HG03108 (cell line): ENCODE data around the gene MORN1.
A peak's percentile ranks its signal among the peaks of the same experiment; 100 is the strongest.

Experiments used
- ATAC-seq: cut with Tn5 transposase; IDR thresholded peaks from one replicate; pipeline ENCODE4 v1.9.1; 2021; ENCODE audit warnings: moderate library complexity; ENCODE audit not compliant: unreplicated experiment

Gene MORN1

GRCh38 chr1:2422523-2422922 is 31.2 kb upstream of the MORN1 start:
- no peak for ATAC-seq

- ATAC-seq, result no peak
Observed at GRCh38 chr1:2419416-2419815, 28.1 kb upstream of the MORN1 start.

GRCh38 chr1:2418791-2419320 is 27.5 kb upstream of the MORN1 start:
- ATAC-seq, result no peak

- ATAC-seq, result no peak
Observed at GRCh38 chr1:2417833-2418225, 26.5 kb upstream of the MORN1 start.

- ATAC-seq, result no peak
Observed at GRCh38 chr1:2417083-2417832, 25.9 kb upstream of the MORN1 start.

GRCh38 chr1:2416403-2416802 is 25.0 kb upstream of the MORN1 start:
- ATAC-seq, result no peak

GRCh38 chr1:2415801-2416208 is 24.5 kb upstream of the MORN1 start:
- no peak for ATAC-seq

GRCh38 chr1:2415337-2415736 is 24.0 kb upstream of the MORN1 start:
- ATAC-seq, result no peak

- no peak for ATAC-seq
Observed at GRCh38 chr1:2414297-2414958, 23.1 kb upstream of the MORN1 start.

GRCh38 chr1:2413495-2414296 is 22.3 kb upstream of the MORN1 start:
- no peak for ATAC-seq

- ATAC-seq, result peak; percentile 9
Observed at GRCh38 chr1:2412773-2413494, 21.6 kb upstream of the MORN1 start.

- ATAC-seq, result peak; percentile 76
Observed at GRCh38 chr1:2412395-2412772, 21.0 kb upstream of the MORN1 start, which contains the start of gene PEX10. TSS of gene PEX10 (minus strand) at chr1:2412564. CDS start at chr1:2412502, 62 bp downstream.

- ATAC-seq, result peak; percentile 10
Observed at GRCh38 chr1:2411801-2412394, 20.5 kb upstream of the MORN1 start.

- ATAC-seq, result no peak
Observed at GRCh38 chr1:2409745-2410144, 18.4 kb upstream of the MORN1 start.

GRCh38 chr1:2408859-2409276 is 17.5 kb upstream of the MORN1 start:
- ATAC-seq, result no peak

- no peak for ATAC-seq
Observed at GRCh38 chr1:2408456-2408855, 17.1 kb upstream of the MORN1 start.

GRCh38 chr1:2407991-2408275 is 16.6 kb upstream of the MORN1 start:
- ATAC-seq, result no peak

GRCh38 chr1:2407166-2407990 is 16.0 kb upstream of the MORN1 start:
- ATAC-seq, result no peak

- no peak for ATAC-seq
Observed at GRCh38 chr1:2406451-2407041, 15.2 kb upstream of the MORN1 start.
